ENCODE measurements around the gene PTCD3.

The PTCD3 gene

DNA sequence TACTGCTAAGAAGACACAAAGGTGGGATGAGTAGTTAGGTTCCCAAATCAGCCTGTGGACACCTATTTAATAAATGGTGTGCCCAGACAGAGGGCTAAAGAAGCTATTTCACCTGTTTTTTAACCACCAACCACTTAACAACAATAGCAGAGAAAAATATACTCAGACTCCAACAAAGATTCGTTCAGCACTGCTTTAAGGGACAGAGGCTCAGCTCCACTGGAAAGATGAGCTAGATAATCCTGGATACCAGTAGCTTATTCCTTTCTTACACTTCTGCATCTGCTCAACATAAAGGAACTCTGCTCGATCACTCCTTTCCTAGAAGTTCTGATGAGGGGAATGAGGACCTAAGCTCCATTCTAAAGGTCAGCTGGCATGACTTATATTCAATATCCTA lies 44.5 kb downstream of the PTCD3 start:
- DNase-seq: no peak

DNA sequence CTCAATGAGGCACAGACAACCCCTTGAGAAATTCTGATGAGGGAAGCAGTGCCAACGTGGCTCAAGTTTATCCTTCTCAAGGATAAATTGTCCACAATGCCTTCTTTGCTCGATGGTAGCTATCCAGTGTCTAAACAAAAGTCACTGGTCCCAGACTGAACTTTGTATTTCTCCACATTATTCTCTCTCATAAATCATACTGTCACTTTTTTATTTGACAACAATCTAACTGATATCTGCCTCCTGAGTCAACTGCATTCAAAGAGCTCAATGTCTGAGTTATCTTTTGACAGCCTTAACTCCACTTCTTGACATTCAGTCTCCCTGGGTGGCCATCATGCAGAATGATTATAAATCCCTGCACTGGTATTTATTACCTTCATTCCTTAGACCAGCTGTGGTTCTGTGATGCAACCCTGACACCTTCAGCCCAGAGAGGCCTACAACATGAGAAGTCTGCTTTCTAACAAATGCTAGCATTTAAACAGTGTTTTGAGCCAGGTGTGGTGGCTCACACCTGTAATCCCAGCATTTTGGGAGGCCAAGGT lies 51.0 kb downstream of the PTCD3 start:
- no peak for DNase-seq

DNA sequence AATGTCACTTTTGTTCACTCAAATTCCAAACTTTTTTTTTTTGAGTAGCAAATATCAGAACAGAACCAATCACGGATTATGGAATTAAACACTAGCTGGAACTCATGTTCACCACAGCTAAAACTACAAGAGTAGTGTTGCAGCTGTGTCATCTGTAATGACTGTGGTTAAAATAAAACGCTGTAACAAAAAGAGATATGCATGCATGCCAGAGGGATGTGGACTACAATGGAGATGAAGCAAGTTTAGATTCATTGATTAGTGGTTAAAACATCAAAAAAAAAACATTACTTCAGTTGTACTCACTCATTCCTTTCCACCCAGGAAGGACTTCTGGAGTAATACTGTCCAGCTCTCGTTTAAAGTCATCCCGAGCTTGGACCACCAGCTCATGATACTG lies 52.3 kb downstream of the PTCD3 start:
- no peak for DNase-seq

- DNase-seq: no peak
Observed at GRCh38 chr2:86160156-86160952, 54.3 kb downstream of the PTCD3 start.

- no peak for DNase-seq
Observed at GRCh38 chr2:86170449-86170848, 64.4 kb downstream of the PTCD3 start.

GRCh38 chr2:86171295-86171694 lies 65.3 kb downstream of the PTCD3 start:
- no peak for DNase-seq

DNA sequence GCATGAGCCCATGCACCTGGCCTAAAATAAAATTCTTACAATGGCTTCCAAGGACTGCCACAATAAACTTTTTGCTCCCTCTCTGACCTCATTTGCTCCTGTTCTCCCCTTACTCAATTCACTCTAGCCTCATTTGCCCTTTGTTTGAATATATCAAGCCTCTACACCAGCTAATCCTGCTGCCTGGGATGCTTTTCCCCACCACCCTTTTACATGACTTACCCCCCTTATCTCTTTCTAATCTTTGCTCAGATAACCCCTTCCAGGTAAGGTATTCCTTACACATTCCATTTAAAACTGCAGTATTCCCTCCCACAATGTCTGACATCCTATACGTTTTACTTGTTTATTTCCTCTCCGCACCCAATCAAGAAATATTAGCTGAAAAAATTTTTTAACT lies 66.6 kb downstream of the PTCD3 start:
- DNase-seq: no peak

DNA sequence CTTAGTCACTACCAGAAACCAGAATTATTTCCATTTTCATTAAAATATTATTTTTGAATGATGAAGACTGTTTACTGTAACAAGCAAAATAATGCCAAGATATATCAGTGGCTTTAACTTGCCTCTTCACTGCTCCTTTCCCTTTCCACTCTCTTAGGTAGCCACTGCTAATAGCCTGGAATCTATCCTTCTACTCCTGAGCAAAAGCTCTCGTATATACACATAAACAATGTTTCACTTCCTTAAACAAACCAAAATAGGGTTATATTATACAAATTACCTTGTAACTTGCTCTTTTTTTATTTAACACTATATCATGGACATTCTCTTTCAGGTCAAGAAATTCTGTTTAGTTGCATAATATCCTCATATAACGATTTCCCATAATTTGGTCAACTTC lies 68.4 kb downstream of the PTCD3 start:
- no peak for DNase-seq

- no peak for DNase-seq
Observed at GRCh38 chr2:86175828-86176227, 69.8 kb downstream of the PTCD3 start.

- no peak for DNase-seq
Observed at GRCh38 chr2:86176597-86176996, 70.6 kb downstream of the PTCD3 start.

DNA sequence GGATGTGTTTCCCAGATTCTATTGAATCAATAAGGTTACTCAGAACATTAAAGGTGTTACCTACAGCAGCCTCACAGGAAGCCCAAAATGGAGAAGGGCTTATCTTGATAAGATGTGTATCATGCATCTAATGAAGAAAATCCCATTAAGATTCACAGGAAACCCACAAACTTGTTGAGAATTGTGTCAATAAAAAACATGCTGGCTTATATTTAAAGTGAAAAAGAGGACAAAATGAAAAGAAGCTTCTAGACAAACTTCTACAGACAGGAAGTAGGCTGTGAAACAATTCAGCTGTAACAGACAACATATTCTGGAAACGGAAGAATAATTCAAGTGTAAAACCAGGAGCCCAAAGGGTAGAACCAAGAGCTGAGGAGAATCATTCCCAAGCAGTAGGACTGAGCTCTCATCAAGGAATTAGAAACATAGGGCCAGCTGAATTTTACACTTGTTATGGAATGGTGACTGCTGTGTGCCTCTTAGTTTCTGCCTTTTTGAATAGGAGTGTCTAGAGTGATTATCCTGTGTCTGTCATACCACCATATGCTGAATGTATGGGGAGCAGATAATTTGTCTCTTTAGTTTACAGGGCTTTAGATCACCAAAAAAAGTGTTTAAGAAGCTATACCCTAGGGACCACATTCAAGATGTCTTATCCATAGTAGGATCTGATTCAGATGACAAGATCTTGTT lies 79.6 kb downstream of the PTCD3 start:
- DNase-seq: no peak

DNA sequence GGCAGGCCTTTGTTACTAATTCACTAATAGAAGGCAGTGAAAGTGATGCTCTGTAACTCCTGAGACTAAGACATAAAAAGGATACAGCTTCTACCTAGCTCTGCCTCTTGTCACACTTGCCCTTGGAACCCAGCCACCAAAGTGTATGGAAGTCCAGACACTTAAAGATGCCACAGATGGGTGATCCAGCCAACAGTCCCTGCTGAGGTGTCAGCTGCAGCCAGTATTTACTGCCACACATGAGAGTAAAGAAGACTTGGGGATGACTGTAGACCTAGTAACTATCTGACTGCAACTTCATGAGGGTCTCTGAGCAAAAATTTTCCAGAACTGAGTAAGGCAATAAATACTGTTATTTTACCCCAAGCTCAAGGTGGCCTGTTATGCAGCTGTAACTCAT lies 80.4 kb downstream of the PTCD3 start:
- no peak for DNase-seq

GRCh38 chr2:86189782-86190416 lies 83.9 kb downstream of the PTCD3 start:
- DNase-seq: no peak

Data from activated CD4-positive, CD25-positive, alpha-beta regulatory T cell treated with anti-CD3 and anti-CD28 coated beads, Interleukin-2, amount 50 U/mL, for 72 hours (primary cell).